GM21619 (cell line): ENCODE results near the gene DAAM1.
A peak's percentile ranks its signal among the peaks of the same experiment; 100 is the strongest.

Experiments
- ATAC-seq: cut with Tn5 transposase; IDR thresholded peaks from one replicate; pipeline ENCODE4 v1.9.1; 2021; ENCODE audit not compliant: unreplicated experiment

The DAAM1 gene

DNA sequence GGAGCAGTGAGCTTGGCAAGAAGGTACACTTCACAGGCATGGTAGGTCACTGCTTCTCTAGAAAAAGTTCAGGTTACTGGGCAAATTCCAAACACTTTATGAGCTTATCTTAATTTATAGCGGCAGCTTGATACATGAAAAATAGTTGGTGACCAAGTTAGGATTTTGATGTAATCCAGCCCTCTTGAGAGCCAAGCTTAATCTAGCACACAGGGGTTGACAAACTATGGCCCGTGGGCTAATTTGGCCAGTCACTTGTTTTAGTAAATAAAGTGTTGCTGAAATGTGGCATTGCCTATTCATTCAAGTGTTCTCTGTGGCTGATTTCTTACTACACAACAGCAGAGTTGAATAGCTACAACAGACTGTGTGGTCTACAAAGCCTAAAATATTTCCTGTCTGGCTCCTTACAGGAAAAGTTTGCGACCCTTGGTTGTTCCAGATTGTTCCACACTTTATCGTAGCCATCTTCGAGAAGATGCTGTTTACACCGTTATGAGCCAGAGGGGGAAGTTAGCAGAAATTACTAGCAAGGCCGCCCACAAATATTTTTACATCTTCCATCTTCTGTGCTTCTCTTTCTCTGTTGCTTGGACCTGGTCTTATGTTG is 120.9 kb downstream of the DAAM1 start:
- ATAC-seq = no peak

DNA sequence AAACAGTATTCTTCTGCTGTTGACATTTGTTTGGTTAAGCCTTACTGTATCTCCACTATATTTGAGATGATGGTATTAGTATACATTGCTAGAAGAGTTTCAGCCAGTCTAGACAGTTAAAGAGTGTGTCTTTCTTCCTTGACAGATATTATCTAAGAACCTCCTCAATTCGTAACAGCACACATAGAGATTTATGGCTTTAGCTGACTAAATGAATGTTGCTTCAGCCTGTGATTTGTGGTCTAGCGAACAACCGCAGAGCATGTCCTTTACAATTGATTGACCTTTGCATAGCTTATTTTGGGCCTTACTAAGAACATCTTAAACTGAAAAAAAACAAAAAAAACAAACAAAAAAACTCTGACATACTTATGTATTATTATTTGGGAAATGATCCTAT is 122.2 kb downstream of the DAAM1 start:
- ATAC-seq = no peak

DNA sequence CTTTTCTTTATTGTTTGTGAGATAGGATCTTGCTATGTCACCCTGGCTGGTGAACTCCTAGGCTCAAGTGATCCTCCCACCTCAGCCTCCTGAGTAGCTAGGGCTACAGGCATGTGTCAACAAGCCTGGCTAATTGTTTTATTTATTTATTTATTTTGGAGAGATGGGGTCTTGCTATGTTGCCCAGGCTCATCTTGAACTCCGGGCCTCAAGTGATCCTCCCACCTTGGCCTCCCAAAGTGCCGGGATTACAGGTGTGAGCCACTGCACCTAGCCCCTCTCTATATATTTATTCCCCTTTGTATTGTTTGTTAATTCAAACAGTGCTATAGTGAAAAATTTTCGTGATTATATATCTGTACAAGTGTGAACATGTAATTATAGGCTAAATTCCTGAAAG is 123.3 kb downstream of the DAAM1 start:
- no peak for ATAC-seq

DNA sequence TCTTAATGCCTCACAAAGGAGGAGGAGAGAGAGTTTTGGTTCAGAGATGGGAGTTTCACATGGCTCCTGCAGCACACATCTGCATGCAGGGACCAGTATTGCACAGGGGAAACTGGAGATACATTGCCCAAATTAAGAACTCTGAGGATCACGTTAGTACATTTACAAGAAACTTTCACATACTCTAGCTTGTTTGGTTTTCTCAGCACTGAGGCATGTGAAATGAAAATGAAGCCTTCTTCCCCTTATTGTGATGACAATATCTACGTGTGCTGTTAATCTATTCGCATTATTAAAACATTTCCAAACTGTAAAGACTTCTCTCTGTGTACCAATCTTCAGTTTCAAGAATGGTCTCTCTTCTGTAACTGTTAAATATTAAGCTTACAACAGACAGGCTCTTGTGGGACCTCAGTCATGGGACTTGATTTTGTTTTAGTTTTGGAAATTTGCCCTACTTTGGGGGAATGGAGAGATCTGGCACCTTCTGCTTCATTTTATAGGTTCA is 124.7 kb downstream of the DAAM1 start:
- peak; percentile 71 for ATAC-seq

DNA sequence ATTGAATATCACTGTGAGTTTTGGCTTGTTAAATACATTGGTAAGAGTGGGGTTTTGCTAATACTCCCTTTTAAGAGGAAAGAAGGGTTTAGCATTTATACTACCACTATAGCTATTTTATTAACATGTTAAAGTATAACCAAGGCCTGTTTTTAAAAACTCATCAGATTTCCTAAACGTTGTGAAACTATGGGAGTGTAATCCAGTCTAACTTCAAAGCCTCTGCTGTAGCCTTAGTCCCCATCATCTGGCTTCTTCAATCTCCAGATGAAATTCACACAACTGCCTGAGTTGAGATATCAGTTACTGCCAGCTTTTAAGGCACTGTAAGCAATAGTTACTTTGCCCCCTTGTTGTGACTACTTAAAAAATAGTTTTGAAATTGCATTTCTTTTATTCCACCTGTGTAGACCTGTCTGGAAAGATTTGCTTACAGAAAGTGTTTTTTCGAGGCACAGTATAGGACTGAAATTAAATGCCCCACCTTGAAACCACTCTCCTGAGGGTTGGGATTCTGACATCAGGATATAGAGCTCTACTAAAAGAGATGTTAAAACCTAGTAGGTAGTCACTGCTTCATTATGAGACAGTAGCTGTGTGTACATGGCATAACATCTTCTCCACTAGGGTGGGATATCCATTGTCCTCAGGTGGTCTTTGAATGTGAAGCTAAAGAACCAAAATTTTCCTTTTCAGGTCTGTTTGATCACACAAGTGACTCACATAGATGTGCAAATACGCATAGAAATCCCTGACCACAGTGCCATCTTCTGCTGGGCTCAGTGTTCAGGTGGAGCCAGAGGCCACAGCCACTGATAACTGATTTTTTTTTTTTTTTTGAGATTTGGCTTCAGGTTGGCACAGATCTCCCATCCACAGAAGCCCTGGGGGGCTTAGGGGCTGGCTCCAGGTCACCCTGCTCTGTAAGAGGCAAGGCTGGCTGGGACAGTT is 125.5 kb downstream of the DAAM1 start:
- ATAC-seq = no peak

DNA sequence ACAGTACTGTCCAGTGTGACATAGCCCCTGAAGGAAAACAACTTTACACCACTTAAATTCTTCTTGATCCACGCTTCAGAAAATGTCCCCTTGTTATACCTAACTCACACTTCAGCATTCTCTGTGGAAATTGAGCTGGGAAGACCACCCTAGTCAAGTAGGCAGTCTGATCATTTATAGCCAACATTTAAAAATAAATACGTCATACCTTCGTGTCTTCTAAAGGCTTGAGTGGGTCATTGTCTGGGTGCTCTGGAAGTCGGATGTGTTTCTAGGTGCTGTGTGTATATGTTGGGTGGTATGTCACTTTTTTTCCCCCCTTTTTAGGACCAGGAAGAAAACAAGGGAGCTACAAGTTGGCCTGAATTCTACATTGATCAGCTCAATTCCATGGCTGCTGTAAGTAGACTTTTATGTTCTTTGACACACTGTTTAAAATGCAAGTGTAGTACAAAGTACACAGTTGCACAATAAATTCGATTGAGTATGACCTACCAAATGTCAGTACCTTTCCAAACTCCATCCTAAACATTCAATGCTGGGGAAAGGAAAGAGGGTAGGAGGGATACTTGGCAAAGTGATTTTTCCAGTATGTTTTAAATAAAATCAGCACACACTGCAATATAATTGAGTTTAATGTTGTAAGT is 126.6 kb downstream of the DAAM1 start:
- no peak for ATAC-seq

DNA sequence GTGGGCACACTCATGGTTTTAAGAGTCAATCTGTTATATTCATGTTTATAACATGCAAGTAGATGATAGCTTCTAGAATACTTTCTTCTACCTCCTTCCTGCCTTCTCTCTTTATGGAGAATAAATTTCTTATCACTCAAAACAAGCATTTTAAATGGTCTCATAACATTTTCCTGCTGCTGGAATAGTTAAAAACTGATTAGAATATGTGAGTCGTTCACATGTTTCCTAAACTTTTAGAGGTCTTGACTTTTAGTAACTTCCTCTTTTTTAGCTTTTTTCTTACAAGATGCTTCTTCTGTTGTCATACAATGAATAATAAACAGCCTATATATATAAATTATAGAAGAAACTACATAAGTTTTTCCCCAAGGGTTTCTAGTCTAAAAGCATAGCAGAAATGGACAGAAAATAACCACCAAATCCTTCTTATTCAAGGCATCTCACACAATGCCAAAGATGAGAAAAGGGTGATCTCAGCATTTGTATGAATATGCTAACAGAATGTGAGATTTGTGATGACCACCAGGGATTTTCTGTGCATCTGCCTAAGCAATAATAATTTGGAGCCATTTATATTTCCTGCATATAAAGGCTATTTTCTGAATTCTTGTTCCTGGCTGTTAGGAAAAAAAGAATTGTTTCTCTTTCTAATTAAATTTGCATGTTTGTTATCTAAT is 127.8 kb downstream of the DAAM1 start:
- ATAC-seq = no peak

DNA sequence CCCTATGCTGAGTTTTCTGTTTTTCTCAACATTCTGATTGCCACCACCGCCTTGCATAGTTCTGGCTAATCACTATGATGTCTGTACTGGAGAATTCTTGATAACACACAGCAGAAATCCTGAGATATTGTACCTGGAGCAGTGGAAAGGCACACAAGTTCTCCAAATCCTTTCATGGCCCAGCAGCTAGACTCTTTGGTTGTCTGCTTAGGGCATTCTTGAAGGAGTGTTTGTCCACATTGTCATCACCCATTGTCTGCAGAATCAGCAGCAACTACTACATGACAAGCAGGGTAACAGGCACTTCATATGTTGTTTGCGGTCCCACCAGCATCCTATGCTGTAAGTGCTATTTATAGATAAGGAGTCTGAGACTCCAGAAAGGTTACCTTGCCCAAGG is 128.9 kb downstream of the DAAM1 start:
- no peak for ATAC-seq

DNA sequence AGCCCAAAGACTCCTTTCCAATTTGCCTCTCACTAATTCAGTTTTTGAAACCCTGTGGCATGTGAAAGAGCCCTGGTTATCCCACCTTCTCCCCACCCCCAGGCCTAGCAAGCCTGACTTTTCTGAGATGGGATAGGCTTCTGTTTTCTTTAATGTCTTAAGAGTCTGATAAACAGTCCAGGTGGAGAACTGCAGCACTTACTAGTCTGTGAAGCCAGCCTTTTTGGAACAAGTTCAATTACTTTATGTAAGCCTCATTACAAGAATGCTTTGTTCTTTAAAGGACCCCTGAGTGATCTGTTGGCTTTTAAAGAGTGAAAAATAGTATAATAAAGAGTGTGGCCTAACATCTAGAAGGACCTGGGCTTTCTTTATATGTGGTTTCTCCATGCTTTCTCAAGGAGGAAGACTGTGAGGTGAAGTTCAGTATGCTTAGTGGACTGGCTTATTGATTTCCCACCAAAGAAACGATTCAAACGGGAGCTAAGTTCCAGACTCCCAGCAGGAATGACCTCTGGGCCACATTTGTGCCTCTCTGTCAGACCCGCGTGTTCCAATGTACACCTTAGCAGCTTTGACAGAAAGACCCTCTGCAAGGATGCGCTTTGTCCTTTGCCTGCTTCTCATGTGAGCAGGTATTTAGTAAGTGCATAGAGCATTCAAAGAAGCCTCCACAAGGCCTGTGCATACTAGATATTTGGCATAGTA is 129.5 kb downstream of the DAAM1 start:
- ATAC-seq = no peak

DNA sequence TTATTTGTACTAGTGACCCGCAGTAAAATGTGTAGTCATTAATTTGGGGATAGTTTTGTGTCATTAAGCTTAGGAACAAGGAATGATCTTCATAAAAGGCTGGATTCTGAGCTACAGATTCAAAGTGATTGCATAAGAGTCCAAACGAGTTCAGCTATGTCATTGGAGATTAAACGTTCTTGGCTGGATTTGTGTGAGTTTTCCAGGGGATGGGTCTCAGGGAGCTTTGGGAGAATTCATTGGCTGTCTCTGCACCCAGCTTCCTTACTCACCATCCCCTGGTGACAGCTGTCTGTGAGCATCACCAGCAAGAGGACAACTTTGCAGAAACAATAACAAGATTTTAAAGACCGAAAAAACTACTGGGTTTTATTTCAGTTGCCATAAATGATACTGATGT is 130.4 kb downstream of the DAAM1 start:
- no peak for ATAC-seq

DNA sequence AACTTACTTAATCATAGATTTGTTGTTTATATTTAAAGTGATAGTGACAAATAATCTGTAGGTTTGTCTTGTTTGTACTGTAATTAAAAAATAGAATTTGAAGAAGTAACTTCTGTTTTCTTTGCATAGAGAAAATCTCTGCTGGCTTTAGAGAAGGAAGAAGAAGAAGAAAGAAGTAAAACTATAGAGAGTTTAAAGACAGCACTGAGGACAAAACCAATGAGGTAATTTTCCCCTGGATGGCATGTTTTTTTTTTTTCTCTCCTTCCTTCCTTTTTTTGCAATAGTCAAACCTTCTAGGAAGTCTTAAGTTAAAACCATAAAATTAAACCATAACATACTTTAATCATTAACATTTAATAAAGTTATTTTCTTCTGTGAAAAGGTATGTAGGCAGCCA is 131.9 kb downstream of the DAAM1 start:
- no peak for ATAC-seq

DNA sequence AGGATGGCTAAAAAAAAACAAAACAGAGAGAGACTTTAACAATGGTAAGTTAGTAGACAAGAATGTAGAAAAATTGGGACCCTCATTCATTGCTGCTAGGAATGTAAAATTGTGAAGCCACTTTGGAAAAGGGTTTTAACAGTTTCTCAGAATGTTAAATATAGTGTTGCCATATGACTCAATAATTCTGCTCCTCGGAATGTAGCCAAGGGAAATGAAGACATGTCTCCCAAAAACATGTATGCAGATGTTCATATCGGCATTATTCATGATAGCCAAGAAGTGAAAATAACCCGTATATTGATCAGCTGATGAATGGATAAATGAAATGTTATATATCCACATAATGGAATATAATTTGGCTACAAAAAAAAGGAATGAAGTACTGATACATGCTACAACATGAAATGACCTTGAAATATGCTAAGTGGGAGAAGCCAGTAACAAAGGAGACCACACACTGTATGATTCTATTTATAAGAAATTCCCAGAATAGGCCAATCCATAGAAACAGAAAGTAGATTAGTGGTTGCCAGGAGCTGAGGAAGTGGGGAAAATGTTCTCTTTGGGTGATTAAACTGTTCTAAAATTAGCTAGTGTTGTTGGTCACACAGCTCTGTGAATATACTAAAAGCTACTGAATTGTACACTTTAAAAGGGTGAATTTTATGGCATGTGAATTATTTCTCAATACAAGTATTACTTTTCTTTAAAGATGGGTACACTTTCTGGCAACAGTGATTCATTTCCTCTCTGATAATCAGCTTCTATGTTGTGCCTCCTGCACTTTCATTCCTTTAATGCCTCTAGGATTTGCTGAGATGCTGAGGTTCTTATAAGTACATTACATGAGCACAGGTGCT is 132.5 kb downstream of the DAAM1 start:
- no peak for ATAC-seq

DNA sequence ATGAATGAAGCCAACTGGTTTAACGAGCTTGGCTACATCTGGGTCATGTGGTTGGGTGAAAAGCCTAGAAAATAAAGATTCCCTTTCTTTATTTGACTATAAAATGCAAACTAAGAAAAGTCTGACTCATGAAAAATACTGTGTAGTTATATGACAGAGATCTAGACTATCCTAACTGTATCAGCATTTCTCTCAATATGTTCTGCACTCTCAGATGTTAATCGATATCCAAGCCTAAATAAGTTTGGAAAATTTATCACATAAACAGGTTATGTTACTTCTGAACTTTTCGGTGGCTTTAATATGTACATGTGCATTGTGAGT is 133.1 kb downstream of the DAAM1 start:
- ATAC-seq = no peak

DNA sequence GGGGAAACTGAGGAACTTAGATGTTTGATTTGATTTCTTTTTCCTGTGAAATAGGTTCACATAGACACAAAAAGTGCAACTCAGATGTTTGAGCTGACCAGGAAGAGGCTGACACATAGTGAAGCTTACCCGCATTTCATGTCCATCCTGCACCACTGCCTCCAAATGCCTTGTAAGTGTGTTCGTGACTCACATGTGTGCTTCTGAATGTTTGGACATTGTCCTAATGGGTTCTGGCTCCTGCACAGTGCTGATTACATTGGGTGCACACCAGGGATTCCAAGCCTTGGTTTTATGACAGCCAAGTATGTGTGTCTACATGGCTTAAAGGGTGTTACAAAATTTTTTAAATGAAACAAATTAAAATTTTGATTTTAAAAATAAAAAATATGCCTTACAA is 137.4 kb downstream of the DAAM1 start:
- no peak for ATAC-seq

DNA sequence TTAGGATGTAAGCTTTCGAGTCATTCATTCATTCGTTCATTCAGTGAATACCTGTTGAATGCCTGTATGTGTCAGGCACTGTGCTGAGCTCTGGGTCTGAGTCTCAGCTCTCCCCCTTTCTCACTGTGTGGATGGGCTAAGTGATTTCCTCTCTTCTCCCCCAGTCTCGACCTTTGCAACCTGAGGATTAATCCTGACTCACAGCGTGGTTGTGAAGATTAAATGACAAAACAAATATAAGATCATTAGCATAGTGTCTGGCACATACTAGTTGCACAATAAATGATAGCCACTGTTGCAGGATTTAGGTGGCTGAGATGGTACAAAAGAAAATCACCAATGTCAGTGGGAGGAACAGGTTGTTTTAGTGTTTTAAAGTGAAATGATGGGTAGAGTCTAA is 140.0 kb downstream of the DAAM1 start:
- ATAC-seq = no peak

DNA sequence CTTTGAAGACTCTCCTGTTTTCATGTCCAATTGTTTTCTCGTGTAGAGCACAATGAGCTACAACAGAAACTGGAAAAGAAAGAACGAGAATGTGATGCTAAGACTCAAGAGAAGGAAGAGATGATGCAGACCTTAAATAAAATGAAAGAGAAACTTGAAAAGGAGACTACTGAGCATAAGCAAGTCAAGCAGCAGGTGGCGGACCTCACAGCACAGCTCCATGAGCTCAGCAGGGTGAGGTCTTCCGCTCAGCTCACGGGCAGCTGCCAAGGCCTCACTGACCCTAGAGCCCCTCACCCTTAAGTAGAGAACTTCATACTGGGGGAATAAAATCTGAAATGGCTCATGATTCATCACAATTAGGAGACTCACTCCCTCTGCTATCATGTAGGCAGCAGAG is 142.0 kb downstream of the DAAM1 start:
- ATAC-seq = peak; percentile 92

DNA sequence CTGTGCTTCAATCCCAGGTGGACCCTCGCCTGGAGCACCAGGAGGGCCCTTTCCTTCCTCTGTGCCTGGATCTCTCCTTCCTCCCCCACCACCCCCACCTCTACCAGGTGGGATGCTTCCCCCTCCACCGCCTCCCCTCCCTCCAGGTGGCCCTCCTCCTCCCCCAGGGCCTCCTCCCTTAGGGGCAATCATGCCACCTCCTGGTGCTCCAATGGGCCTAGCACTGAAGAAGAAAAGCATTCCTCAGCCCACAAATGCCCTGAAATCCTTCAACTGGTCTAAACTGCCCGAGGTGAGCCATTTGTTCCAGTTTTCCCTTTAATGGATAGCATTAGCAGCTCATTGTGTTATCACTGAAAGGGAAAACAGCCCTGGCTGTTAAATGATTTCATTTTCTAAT is 142.8 kb downstream of the DAAM1 start:
- ATAC-seq = no peak

DNA sequence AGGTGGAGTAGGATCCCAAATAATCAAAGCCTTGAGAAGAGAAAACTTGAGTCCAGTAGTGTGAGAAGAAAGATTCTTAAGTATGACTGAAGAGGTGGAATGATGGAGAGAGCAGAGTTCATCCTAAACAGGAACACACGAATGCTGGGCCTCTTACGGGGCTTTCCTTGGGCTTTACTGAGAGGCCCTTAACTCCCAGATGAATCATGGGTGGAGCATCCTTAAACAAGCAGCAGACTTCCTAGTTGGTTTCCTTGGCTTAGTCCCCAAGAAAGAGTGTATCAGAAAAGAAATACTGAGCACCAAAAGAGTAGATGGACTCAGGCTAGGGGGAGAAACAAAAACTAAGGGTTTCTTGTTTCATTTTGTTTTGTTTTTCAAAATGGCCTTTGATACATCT is 144.3 kb downstream of the DAAM1 start:
- ATAC-seq = no peak

DNA sequence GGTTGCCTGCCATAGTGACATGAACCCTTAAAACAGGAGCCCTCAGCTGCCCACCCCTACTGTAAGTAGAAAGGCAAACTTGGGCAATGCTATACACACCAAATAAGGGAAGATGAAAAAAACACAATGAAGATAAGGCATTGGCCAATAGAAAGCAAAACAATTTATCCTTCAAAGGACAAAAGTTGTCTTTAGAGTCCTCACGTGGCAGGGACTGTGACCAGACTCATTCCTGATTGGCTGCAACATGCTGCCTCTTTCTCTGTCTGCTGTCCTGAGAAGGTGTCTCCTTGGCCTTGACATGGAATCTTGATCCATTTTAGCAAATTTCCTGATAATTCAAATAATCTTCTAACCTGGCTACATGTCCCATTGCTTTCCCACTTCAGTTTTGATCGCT is 144.8 kb downstream of the DAAM1 start:
- ATAC-seq = no peak

DNA sequence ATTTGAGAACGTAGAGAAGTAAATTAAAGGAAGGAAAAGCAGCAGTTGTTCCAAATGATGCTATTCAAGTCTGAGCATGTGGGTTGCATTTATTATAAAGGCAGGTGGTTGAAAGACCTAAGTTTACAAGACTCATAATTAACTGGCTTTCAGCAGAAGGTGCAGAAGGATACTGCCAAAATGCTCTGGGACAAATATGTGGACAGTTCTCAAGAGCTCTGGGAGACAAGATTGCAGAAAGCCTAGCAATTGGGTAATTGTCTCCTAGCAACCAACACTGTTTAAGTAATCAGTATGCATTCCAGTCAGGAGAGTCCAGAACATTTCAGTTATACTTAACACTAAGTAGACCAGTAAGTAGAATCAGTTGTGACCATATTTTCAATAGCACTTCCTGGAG is 145.2 kb downstream of the DAAM1 start:
- no peak for ATAC-seq
